B cell (primary cell): Measurements from ENCODE around the gene EPSTI1. TPM values are rescaled to one million over a fixed set of nuclear protein-coding genes. Genes with fewer than 3 reads are reported as not detected.

Experiments
- ATAC-seq: fragments of 200-7000 bp; cut with Tn5 transposase; one replicate; pipeline ENCODE4 v1.10.0; 2021; ENCODE audit warnings: low read depth, mild to moderate bottlenecking, moderate number of reproducible peaks, moderate library complexity
- CTCF ChIA-PET: fragments of 350-600 bp; sonication (Branson Sonifier 250); formaldehyde crosslinking; loops from one replicate; lab custom pipeline; 2021; ENCODE audit warnings: antibody characterized with exemption, inconsistent platforms; lab: Charles Lee
- POLR2A ChIA-PET: fragments of 350-600 bp; sonication (Branson Sonifier 250); formaldehyde crosslinking; loops from one replicate; lab custom pipeline; 2021; ENCODE audit warnings: antibody characterized with exemption; lab: Charles Lee
- DNase-seq: peaks from one replicate; pipeline ENCODE4 v3.0.0; 2013
- H2AFZ ChIP-seq: 2 replicates; pipeline ENCODE4 v1.6.1; 2012; ENCODE audit warnings: mild to moderate bottlenecking, low read depth, low read length; ENCODE audit not compliant: insufficient read depth, poor library complexity, severe bottlenecking
- H3K27ac ChIP-seq, 2 donors: 1 replicate in 1 of 2; 2 replicates in 1 of 2; pipeline ENCODE4 v1.5.1; 2012 to 2013; ENCODE audit warnings: low read length in 2 of 2, mild to moderate bottlenecking in 2 of 2, moderate library complexity in 1 of 2
- H3K27me3 ChIP-seq, 4 experiments: fragments of 200-600 bp in 1 of 4; sonication (generic) in 1 of 4; replicated peaks in 1 of 4; 1 replicate in 2 of 4; 2 replicates in 2 of 4; pipeline versions ENCODE4 v1.6.1 to v1.7.0; 2013 to 2016; ENCODE audit warnings: low read length in 3 of 4, mild to moderate bottlenecking in 2 of 4, mixed read lengths in 1 of 4, moderate library complexity in 1 of 4; ENCODE audit not compliant: insufficient read depth in 4 of 4, control insufficient read depth in 3 of 4; ENCODE audit errors: control extremely low read depth in 1 of 4
- H3K36me3 ChIP-seq, 2 experiments: replicated peaks in 1 of 2; 1 replicate in 1 of 2; 2 replicates in 1 of 2; pipeline versions ENCODE4 v1.6.1 to v1.7.1; 2013; ENCODE audit warnings: low read length in 1 of 2; ENCODE audit not compliant: insufficient read depth in 2 of 2, control insufficient read depth in 1 of 2; ENCODE audit errors: control extremely low read depth in 1 of 2, extremely low read depth in 1 of 2
- H3K4me1 ChIP-seq, 2 donors: fragments of 200-600 bp in 1 of 2; sonication (generic) in 1 of 2; 1 replicate in 1 of 2; 2 replicates in 1 of 2; pipeline versions ENCODE4 v1.5.1 to v1.6.1; 2013 to 2017; ENCODE audit warnings: low read length in 2 of 2; ENCODE audit not compliant: control insufficient read depth in 2 of 2, insufficient read depth in 2 of 2
- H3K4me2 ChIP-seq: replicated peaks from 2 replicates; pipeline ENCODE3; 2012; ENCODE audit warnings: mild to moderate bottlenecking, low read depth, low read length; ENCODE audit not compliant: poor library complexity, severe bottlenecking
- H3K4me3 ChIP-seq, 5 experiments: fragments of 200-600 bp in 1 of 5; sonication (generic) in 1 of 5; 1 replicate in 3 of 5; 2 replicates in 2 of 5; pipeline versions ENCODE4 v1.5.1 to v1.7.0; 2011 to 2016; ENCODE audit warnings: low read length in 4 of 5, mild to moderate bottlenecking in 4 of 5, low read depth in 2 of 5, control low read depth in 1 of 5, moderate library complexity in 1 of 5; ENCODE audit not compliant: insufficient read depth in 1 of 5; ENCODE audit errors: control extremely low read depth in 1 of 5, extremely low read depth in 1 of 5
- H3K79me2 ChIP-seq: fragments of 200-600 bp; sonication (generic); one replicate; pipeline ENCODE4 v1.6.0; 2016; ENCODE audit warnings: low read length; ENCODE audit not compliant: control insufficient read depth, insufficient read depth
- H3K9ac ChIP-seq: fragments of 200-600 bp; sonication (generic); 2 replicates; pipeline ENCODE4 v1.6.1; 2017; ENCODE audit warnings: mild to moderate bottlenecking, low read length, moderate library complexity
- H3K9me3 ChIP-seq, 3 donors: one replicate each; pipeline versions ENCODE4 v1.6.1 to v1.7.1; 2013; ENCODE audit warnings: low read length in 2 of 3; ENCODE audit not compliant: control insufficient read depth in 2 of 3, insufficient read depth in 1 of 3; ENCODE audit errors: control extremely low read depth in 1 of 3
- H4K20me1 ChIP-seq: 2 replicates; pipeline ENCODE4 v1.6.0; 2012; ENCODE audit warnings: mild to moderate bottlenecking, low read length; ENCODE audit not compliant: insufficient read depth, control insufficient read depth, poor library complexity, severe bottlenecking
- H3K27ac Mint-ChIP-seq: one replicate; pipeline ENCODE4 v1.8.0; 2021; ENCODE audit warnings: mixed read lengths
- H3K27me3 Mint-ChIP-seq: one replicate; pipeline ENCODE4 v1.8.0; 2021; ENCODE audit warnings: mixed read lengths
- H3K4me1 Mint-ChIP-seq: one replicate; pipeline ENCODE4 v1.8.0; 2021; ENCODE audit warnings: mixed read lengths
- H3K4me3 Mint-ChIP-seq: one replicate; pipeline ENCODE4 v1.8.0; 2021; ENCODE audit warnings: mixed read lengths
- H3K9me3 Mint-ChIP-seq: one replicate; pipeline ENCODE4 v1.8.0; 2022; ENCODE audit warnings: mixed read lengths; ENCODE audit not compliant: insufficient read depth
- CTCF ChIP-seq: fragments of 200-600 bp; IDR thresholded peaks from one replicate; pipeline ENCODE4 v1.8.0; 2022; ENCODE audit warnings: antibody characterized with exemption, mild to moderate bottlenecking
- EZH2 ChIP-seq: IDR thresholded peaks from 2 replicates; pipeline ENCODE4 v1.6.1; 2012; ENCODE audit warnings: borderline replicate concordance, low read depth, mild to moderate bottlenecking, moderate library complexity, low read length; ENCODE audit not compliant: insufficient read depth, poor library complexity, severe bottlenecking
- WGBS: methylation state at CpG from one replicate; pipeline ENCODE4 v1.1.5; 2013; ENCODE audit warnings: missing lambda C conversion rate; ENCODE audit not compliant: insufficient coverage; 5-methylcytosine and 5-hydroxymethylcytosine counted together
- intact Hi-C: fragments of 100-400 bp; cut with micrococcal nuclease; formaldehyde crosslinking; loops from one replicate; pipeline ENCODE4 v1.10.0; 2022
- polyA plus RNA-seq: library from polyadenylated mRNA; depleted of rRNA; stranded (reverse); fragments of >200 nt; gene quantifications from 2 replicates; pipeline ENCODE4 v1.2.3, GENCODE V29; 2012
- total RNA-seq, 2 donors: library from RNA; stranded (reverse); fragments of 120-200 nt in 1 of 2; gene quantifications; 1 replicate in 1 of 2; 2 replicates in 1 of 2; pipeline versions ENCODE4 v1.2.3 to v1.2.4, GENCODE V29; 2013 to 2022

Gene EPSTI1
- total and polyA plus RNA-seq, 2 donors (not counting 1 experiment from before 2014, with no cell fraction given): 13.4 to 41.8 TPM

GRCh38 chr13:42924344-42924743 is 67.7 kb downstream of the EPSTI1 start:
- POLR2A ChIA-PET: no interaction called here
- CTCF ChIA-PET: no interaction called here
- Histone ChIP-seq H3K27me3 (no peaks in the 10 kb centered on the region), H3K9ac (no peak overlapping the region), H3K4me2 (no peak overlapping the region), H3K9me3 (no peaks in the 10 kb centered on the region), H3K4me3 (no peak overlapping the region), H3K27ac (no peak overlapping the region), H4K20me1 (no peaks in the 10 kb centered on the region), H3K4me1 (no peaks in the 10 kb centered on the region), H2AFZ (no peak overlapping the region), H3K79me2 (no peaks in the 10 kb centered on the region), H3K36me3 (peaks cover 7 to 64% of the 10 kb centered on the region in 2 experiments)
- no peak for DNase-seq
- no peak for TF ChIP-seq EZH2
- Mint-ChIP-seq H3K9me3 (no peaks in the 10 kb centered on the region), H3K27me3 (no peaks in the 10 kb centered on the region), H3K4me1 (no peaks in the 10 kb centered on the region), H3K4me3 (no peak overlapping the region), H3K27ac (no peak overlapping the region)
- intact Hi-C loops: no loop called here
- 97% methylated on average over 4 of the region's 5 CpGs for WGBS
- no peak for ATAC-seq

GRCh38 chr13:42907745-42908144 is 84.3 kb downstream of the EPSTI1 start:
- H3K27ac ChIP-seq: no peak overlapping the region
- Mint-ChIP-seq H3K27me3 (no peaks in the 10 kb centered on the region), H3K4me1 (no peaks in the 10 kb centered on the region), H3K27ac (no peak overlapping the region), H3K4me3 (no peak overlapping the region), H3K9me3 (no peaks in the 10 kb centered on the region)
- H4K20me1 ChIP-seq: no peaks in the 10 kb centered on the region
- DNase-seq: no peak
- POLR2A ChIA-PET: no interaction called here
- ATAC-seq: no peak
- H3K36me3 ChIP-seq: peaks cover 8 to 17% of the 10 kb centered on the region in 2 experiments
- no peaks in the 10 kb centered on the region for H3K27me3 ChIP-seq
- no peak overlapping the region for H2AFZ ChIP-seq
- no peaks in the 10 kb centered on the region for H3K4me1 ChIP-seq
- no peak overlapping the region for H3K4me3 ChIP-seq
- CTCF ChIA-PET: no interaction called here
- H3K79me2 ChIP-seq: no peaks in the 10 kb centered on the region
- WGBS: no CpG with 5 or more reads among the region's 4 CpGs
- intact Hi-C loops: no loop called here
- no peak overlapping the region for H3K9ac ChIP-seq
- no peak overlapping the region for H3K4me2 ChIP-seq
- TF ChIP-seq CTCF: no peak
- no peak for TF ChIP-seq EZH2
- no peaks in the 10 kb centered on the region for H3K9me3 ChIP-seq
